Measurements from ENCODE around the gene MANBA.

The MANBA gene

GRCh38 chr4:102713096-102713495 is 47.7 kb downstream of the MANBA start (continued):
- TF ChIP-seq HIC1 (tag by site-specific recombination; IDR thresholded peaks at IDR 0.05) (no peak), WT1 (tag by site-specific recombination; IDR thresholded peaks at IDR 0.05) (no peak), ZNF639 (tag by site-specific recombination; IDR thresholded peaks at IDR 0.05) (no peak), HOXD13 (CRISPR knock-in tag; IDR thresholded peaks at IDR 0.05; ENCODE audit: borderline replicate concordance) (no peak), ZBTB21 (tag by site-specific recombination; IDR thresholded peaks at IDR 0.05) (0 out of 2 replicates have a peak, but pooled peaks have one; percentile 13), ZSCAN4 (tag by site-specific recombination; IDR thresholded peaks at IDR 0.05) (no peak), ZNF311 (tag by site-specific recombination; IDR thresholded peaks at IDR 0.05; ENCODE audit: borderline replicate concordance) (no peak), ZNF169 (tag by site-specific recombination; IDR thresholded peaks at IDR 0.05) (no peak), ZFP41 (tag by site-specific recombination; IDR thresholded peaks at IDR 0.05; ENCODE audit: borderline replicate concordance) (no peak), SCRT1 (tag by site-specific recombination; IDR thresholded peaks at IDR 0.05; ENCODE audit: borderline replicate concordance) (no peak), REST (tag by site-specific recombination; IDR thresholded peaks at IDR 0.05) (no peak), ZNF48 (tag by site-specific recombination; IDR thresholded peaks at IDR 0.05) (no peak), ZFP3 (tag by site-specific recombination; IDR thresholded peaks at IDR 0.05; ENCODE audit: low read depth) (no peak), ZFP69B (tag by site-specific recombination; IDR thresholded peaks at IDR 0.05) (no peak), ZEB2 (tag by site-specific recombination; IDR thresholded peaks at IDR 0.05) (0 out of 2 replicates have a peak, but pooled peaks have one; percentile 15), ZNF792 (tag by site-specific recombination; IDR thresholded peaks at IDR 0.05) (no peak), ZNF19 (tag by site-specific recombination; IDR thresholded peaks at IDR 0.05; ENCODE audit: low read depth) (no peak), ZNF518A (tag by site-specific recombination; conservative IDR thresholded peaks at IDR 0.05; ENCODE audit: low read depth) (no peak)
- TF ChIP-seq, protein P1, sequence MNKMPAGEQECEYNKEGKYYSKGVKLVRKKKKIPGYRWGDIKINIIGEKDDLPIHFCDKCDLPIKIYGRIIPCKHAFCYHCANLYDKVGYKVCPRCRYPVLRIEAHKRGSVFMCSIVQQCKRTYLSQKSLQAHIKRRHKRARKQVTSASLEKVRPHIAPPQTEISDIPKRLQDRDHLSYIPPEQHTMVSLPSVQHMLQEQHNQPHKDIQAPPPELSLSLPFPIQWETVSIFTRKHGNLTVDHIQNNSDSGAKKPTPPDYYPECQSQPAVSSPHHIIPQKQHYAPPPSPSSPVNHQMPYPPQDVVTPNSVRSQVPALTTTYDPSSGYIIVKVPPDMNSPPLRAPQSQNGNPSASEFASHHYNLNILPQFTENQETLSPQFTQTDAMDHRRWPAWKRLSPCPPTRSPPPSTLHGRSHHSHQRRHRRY (tag by site-specific recombination; IDR thresholded peaks at IDR 0.05) = no peak
